Measurements from ENCODE around the gene SELENOP.
A peak's percentile ranks its signal among the peaks of the same experiment; 100 is the strongest.

Gene SELENOP

DNA sequence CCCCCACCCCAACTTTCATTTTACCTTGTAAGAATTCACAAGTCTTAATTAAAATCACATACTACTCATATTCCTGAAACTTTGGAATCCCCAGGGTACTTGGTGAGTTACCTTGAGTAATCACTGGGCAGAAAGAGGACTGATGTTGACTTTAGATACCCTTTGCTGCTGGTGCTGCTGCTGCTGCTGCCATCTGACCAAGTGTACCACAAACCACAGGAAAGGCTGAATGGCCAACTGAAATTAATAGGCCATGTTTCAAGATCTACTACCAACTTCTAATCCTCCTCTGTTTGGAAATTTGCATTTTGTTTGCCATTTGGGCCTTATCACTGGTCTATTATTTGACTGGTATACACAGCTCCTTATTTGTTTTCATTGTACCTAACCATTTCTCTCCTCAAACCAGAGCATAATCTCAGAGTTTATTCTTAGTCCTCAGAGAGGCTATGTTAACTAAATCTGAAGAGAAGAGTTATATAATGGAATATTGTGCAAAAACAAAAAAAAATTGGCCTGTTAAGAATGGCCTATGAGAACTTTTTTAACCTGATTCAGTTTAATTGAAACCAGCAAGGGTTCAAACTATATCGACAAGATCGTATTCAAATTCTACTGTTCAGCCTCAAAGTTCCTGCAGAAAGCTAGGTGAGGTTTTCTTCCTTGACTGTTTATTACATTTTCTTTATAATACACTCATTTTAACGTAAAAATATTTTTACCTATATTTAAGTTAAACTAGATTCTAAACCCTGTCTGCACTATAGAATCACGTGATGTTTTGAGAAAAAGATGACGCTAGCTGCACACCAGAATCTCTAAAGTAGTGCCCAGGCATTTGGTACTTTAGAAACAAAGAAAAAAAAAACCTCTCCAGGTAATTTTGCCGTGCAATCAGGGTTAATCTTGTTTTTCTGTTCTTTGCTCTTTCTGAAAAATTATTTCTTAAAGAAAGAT, 13.1 kb downstream of the SELENOP start:
- DNase-seq (ENCODE audit: low read depth), result no peak

DNA sequence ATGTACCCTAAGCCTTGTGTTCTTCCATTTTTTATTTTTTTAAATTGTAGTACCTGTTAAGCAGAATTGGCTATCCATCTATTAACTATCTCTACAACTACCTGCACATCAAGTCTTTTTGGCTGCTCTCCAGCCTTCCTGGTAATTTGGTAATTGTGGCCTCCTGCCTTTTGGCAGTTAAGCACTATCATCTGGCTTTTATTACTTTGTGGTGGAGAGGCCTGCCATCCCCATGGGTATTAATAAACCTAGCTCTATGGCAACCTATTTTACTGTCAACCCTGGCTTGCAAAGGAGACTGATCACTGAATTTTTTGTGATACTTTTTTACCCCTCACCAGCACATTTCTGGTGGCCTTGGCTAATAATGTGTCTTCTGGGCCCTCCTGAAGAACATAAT, 20.5 kb downstream of the SELENOP start:
- DNase-seq (ENCODE audit: low read depth), result peak; percentile 56

DNA sequence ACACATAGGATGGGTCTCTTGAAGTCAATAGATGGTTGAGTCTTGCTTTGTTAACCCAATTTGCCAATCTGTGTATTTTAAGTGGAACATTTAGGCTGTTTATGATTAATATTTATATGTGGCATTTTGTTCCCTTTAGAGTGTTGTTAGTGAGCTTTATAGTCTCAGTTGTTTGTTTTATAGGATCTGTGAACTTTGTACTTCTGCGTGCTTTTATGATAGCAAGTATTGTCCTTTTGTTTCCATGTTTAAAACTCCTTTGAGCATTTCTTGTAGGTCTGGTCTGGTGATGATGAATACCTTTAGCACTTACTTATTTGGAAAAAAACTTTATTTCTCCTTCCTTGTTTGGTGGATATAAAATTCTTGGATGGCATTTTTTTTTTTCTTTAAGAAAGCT, 23.8 kb downstream of the SELENOP start:
- no peak for DNase-seq (ENCODE audit: low read depth)

DNA sequence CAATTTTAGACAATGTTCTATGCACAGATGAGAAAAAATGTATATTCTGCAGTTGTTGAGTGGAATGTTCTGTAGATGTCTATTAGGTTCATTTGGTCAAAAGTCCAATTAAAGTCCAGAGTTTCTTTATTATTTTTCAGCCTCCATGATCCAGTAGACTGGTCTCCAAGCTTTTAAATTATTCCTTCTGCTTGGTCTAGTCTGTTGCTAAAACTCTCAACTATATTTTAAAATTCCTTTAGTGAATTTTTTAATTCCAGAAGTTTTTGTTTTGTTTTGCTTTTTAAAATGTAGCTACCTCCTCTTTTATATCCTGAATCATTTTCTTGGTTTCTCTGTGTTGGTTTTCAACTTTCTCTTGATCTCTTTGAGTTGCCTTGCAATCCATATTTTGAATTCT, 24.6 kb downstream of the SELENOP start:
- DNase-seq (ENCODE audit: low read depth), result no peak

DNA sequence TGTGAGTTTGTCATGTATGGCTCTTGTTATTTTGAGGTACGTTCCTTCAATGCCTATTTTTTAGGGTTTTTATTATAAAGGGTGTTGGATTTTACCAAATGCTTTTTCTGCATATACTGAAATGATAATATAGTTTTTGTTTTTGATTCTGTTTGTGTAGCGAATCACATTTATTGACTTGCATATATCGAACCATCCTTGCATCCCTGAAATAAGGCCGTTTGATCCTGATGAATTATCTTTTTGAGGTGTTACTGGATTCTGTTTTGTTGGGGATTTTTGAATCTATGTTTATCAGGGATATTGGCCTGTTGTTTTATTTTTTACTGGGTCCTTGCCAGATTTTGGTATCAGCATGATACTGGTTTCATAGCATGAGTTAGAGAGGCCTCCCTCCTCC, 25.9 kb downstream of the SELENOP start:
- no peak for DNase-seq (ENCODE audit: low read depth)

DNA sequence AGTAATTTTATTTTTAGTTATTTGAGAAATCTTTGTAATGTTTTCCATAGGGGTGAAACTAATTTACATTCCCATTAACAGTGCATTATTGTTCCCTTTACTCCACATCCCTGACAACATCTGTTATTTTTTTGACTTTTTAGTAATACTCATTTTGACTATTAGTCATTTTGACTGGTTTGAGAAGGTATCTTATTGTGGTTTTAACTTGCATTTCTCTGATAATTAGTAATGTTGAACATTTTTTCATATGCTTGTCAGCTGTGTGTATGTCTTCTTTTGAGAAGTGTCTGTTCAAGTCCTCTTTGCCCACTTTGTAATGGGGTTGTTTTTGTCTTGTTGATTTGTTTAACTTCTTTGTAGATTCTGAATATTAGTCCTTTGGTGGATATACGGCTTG, 27.6 kb downstream of the SELENOP start:
- no peak for DNase-seq (ENCODE audit: low read depth)

DNA sequence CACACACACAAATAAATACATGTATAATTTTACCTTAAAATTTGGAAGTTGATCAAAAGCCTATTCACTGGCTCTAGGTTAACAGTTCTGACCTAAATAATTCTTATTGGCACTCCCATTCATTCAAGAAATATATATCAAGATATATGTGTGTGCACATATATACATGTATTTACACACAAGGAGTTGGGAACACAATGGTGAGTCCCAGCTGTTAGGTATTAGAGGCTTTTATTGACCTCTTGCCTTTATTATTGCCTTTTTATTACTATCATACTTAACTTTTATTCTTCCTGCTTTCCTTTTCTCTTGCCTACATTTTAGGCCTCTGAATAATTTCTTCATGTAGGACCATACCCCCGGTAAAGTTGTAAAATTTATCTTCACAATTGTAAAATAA, 30.1 kb downstream of the SELENOP start:
- no peak for DNase-seq (ENCODE audit: low read depth)

DNA sequence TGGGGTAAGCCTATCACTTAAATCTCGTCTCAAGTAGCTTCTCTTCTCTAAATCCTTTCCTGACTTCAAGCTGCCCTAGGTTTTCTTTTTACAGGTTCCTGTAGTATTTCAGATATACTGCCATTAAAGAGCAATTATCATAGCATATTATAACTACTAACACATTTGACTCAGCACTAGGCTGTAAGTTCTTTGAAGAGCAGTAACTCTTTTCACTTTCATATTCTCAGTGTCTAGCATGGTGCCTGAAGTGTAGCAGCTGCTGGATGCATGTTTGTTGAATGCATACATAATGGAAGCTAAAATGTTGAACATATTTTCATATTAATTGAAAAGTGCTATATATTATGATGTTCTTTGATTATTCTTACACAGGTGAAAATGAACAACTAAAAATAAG, 32.6 kb downstream of the SELENOP start:
- DNase-seq (ENCODE audit: low read depth), result no peak

DNA sequence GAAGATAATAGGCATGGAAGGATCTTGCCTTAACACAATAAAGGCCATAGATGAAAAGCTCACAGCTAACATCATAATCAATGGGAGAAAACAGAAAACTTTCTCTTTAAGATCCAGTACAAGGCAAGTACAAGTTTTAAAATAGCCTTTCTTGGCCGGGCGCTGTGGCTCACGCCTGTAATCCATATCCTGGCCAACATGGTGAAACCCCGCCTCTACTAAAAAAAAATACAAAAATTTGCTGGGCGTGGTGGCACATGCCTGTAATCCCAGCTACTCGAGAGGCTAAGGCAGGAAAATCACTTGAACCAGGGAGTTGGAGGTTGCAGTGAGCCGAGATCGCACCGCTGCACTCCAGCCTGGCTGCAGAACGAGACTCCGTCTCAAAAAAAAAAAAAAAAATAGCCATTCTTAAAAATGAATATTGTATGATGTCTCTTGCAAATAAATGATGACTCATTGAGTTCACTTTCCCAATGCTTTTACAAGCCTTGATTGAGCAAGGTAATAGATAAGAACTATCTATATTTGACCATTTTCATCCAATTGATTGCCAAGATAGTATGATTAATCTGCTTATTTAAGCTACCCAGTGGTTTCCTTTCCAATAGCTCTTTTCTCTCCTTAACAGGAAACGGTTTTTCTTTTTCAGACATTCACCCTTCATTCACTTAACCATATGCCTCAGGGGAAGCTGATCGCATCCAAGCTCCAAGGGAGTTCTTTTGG, 39.3 kb downstream of the SELENOP start:
- no peak for DNase-seq (ENCODE audit: low read depth)

DNA sequence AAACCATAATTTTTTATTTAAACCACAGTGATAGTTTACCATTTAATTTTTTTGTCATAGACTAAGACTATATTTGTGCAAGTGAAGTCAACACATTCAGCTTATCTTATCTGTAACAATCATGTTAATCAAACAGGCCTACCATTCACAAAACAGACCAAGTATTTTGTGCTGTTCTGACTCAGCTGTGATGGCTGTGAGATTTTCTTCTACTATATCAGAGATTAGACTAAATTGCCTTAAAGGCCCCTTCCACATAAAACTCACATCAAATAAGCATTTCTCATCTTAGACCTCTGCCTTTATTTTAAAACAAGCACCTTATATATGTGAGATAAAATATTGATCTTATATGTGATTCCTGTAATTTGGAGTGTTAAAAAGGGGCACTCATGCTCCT, 41.7 kb downstream of the SELENOP start:
- DNase-seq (ENCODE audit: low read depth), result no peak

DNA sequence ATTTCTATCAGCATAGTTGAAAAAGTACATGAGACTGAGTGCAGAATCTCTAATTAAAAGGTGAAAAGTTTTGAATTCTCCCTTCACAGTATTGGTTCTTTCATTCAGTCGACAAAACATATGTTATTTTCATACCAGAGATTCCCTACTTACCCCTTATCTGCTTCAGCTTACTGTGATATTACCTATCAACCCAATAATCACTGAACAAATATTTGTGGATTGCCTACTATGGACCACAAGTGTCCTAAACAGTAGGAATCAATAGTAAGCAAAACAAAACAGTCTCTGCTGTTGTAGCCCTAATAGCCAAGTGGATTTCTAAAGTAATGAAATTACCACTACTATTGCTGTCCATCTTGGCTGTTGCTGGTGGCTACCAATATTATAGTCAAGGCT, 43.6 kb downstream of the SELENOP start:
- DNase-seq (ENCODE audit: low read depth), result no peak

DNA sequence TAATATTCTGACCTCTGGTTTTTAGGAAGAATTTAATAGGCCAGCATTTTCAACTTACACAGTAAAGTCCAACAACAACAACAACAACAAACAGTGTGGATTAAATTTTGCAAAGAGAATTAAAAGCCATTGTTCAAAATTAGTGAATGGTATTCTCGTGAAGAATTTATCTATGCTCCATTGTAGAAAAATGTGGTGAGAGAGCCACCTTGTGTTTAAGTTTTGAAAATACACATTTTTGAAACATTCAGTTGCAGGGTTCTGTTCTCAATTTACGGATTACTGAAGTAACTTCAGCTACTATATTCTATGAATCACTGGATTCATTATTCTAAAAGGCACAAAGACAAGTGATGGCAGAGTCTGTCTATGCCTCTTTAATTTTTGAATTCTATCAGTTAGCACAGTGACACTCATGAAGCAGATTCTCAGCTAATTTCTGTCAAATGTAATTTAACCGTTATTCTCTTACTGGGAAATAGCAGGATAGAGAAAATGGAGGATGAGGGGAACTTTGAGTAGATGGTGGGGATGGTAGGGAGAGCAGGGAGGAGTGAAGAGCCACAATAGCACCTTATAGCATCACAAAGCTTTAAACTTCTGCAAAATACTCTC, 44.1 kb downstream of the SELENOP start:
- DNase-seq (ENCODE audit: low read depth), result peak; percentile 48

DNA sequence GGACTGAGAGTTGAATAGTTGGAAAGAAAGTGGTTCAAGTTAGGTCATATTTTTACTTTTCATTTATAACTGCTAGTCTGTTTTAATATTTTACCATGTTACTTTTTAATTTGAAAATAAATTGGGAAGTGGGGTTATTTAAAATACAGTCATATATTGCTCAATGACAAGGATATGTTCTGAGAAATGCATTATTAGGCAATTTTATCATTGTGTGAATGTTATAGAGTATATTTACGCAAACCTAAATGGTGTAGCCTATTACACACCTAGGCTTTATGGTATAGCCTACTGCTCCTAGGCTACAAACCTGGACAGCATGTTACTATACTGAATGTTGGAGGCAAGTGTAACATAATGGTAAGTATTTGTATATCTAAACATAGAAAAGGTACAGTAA, 49.9 kb downstream of the SELENOP start:
- DNase-seq (ENCODE audit: low read depth), result no peak

DNA sequence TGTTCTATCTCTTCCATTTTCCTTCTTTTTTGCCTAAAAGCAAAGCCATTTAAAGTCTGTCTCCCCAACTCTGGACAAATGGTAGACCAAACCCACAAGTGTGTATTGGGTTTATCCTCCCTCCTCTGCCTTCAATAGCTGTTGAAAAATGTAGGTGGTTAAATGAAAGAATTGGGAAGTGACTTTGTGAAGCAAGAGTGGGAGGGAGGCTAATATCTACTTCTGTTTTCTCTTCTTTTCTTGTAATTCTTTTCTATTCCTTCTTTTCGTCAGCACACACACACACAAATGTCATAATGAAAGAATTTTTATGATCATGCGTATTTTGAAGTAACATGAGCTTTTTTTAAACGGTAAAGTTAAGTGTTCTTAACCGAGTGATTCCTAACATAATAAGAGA, 51.3 kb downstream of the SELENOP start:
- no peak for DNase-seq (ENCODE audit: low read depth)

DNA sequence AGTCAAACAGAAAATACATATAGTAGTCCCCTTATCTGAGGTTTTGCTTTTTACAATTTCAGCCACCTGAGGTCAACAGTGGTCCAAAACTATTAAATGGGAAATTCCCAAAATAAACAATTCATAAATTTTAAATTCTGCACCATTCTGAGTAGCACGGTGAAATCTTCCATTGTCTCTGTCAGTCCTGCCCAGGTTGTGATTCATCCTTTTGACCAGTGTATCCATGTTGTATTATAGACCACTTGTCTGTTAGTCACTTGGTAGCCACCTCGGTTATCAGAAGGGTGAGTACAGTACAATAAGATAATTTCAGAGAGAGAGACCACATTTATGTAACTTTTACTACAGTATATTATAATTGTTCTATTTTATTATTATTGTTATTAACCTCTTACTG, 52.2 kb downstream of the SELENOP start:
- no peak for DNase-seq (ENCODE audit: low read depth)

DNA sequence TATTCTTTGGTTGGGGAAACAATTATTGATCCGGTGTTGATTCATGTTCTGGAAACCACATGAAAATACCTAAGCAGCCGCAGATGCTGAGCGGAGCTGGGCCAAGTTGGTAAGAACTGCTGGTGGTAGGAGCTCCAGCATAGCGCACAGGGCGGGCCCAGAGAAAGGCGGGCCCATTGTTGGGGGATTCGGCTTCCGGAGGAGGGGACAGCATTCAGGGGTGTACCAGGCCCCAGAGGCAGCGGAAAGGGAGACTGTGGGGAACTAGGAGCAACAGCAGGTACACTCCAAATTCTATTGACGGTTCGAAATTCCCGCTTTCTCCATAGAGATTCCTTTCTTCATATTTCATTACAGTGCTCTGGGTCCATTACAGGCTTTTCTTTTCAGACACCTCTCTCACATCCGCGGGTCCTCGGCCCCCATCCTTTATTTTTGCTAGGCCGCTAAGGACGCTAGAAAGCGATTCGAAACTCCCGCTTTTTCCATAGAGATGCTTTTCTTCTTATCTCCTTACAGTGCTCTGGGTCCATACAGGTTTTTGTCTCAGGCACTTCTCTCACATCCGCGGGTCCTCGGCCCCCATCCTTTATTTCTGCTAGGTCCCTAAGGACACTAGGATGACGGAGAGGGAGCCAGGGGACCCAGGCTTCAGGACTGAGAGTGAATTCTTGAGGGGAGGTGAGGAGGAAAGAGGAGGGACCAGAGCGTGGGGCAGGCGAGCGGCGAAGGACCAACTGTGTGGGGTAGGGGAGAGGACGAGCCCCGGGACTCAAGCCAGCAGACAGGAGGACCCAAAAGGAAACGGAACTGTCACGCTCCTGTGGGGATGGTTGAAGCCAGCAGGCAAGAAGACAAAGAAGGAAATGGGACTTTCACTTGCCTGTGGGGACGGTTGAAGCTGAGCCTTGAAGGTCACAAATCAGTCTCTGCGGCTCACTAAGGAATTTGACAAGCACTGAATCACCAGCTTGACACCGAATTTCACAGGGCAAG, 54.8 kb downstream of the SELENOP start, which contains the start of gene CCDC152:
Gene CCDC152 (plus strand): TSS at position 213 of the 996 bp plus-strand sequence. CDS start 2,304 bp downstream, outside the sequence.
- DNase-seq (ENCODE audit: low read depth), result peak; percentile 16

DNA sequence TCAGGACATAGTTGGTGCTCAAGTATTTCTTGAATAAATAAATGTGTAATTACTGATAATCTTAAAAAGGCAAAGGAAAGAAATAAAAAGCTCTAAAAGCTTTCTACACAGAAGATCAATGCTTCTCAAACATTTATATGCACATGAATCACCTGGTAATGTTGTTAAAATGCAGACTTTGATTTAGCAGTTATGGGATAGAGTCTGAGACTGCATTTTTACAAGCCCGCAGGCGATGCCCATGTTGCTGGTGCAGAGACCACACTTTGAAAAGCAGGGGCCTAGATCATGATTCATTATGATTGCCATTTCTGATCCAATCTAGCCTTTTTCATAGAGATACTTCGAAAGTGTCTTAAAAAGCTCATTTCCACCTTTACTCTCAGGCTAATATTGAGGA, 58.6 kb downstream of the SELENOP start:
- DNase-seq (ENCODE audit: low read depth), result no peak

DNA sequence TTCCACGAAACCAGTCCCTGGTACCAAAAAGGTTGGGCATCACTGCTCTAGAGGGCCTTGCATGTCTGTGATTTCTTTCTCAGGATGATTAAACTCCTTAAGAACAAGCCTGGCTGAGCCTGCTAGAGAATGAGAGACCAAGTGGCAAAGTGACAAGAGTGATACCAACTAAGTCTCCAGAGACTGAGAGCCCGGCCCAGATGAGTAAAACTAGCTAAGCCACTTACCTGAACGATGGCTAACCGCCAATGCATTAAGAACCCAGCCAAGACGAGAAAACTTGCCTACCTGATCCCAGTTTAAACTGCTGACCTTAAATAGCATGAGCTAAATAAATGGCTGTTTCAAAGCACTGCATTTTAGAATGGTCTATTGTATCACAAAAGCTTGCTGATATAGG, 60.6 kb downstream of the SELENOP start:
- DNase-seq (ENCODE audit: low read depth), result no peak

DNA sequence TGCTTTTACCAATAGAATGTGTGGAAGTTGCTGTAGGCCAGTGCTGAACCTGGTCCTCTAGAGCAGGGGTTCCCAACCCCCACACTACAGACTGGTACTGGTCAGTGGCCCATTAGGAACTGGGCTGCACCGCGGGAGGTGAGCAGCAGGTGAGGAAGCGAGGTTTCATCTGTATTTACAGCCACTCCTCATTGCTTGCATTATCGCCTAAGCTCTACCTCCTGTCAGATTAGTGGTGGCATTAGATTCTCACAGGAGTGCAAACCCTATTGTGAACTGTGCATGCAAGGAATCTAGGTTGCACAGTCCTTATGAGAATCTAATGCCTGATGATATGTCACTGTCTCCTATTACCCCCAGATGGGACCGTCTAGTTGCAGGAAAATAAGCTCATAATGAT, 61.2 kb downstream of the SELENOP start:
- DNase-seq (ENCODE audit: low read depth), result no peak
